ENCODE results near the gene HPCAL1.

Gene HPCAL1

DNA sequence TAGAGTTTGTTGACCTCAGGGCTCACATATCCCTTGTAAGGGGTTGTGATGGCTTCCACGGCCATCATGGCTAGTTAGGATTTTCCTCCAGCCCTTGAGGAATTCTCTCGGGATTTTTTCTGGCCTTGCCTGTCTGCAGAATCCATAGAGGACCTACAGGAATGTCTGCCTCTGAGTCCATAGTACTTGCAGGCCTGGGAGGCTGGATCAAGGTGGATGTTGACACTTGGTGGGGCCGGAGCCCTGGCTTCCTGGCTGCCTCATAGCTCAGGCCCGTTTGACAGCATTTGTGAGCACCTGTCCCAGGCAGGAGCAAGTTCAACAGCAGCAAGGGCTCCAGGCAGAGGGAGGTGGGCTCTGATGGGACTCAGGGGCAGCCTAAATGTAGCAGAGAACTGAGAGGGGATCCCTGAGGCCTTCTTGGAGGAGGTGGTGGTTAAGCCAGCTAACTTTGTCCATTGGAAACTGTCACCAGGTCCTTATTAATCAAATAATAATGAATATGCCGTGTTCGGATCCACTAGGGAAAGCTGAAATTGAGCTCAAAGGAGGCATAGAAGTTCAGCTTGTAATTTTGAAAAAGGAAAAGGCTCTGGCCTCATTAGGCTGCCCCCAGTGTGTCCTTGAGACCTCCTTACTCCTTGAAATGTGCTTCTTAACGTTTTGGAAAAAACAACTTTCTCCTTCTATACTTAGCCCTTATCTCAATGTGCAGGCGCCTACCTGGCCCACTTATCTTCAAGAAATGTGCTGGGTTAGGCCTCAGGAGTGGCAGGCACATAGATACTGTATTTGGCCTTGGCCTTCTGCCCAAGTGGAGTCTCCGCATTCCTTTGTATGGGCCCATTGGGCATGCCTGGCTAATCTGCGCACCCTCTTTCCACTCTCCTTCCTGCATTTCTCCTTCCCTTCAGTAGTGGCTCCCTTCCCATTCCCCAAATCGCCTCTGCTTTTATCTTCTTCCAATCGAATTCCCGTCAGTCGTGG, 66.9 kb downstream of the HPCAL1 start:
- H3K27ac ChIP-seq, result no peak overlapping the region
- DNase-seq (ENCODE audit: low spot score), result no peak
- no peak for TF ChIP-seq CTCF (IDR thresholded peaks at IDR 0.05)
- no peak overlapping the region for H3K4me3 ChIP-seq

DNA sequence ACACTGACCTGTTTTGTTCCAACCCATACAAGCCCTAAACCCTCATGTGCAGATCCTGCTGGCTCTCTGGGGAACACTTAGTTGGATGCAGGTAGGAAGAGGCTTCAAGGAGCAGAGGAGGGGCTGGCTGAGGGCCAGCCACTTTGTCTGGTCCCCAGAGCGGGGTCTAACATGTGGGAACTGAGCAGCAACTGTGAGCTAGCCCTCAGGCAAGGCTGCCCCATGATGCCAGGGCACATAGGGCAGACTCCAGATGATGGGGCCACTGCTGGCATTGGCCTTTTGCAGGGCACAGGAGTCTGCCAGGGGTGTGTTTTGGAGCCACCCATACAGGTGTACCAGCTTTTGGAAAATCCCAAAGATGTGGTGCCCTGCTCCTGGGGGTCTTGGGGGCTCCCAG, 67.7 kb downstream of the HPCAL1 start:
- Histone ChIP-seq H3K4me3 (no peak overlapping the region), H3K27ac (no peak overlapping the region)
- no peak for TF ChIP-seq CTCF (IDR thresholded peaks at IDR 0.05)
- DNase-seq (ENCODE audit: low spot score), result no peak

- TF ChIP-seq CTCF (IDR thresholded peaks at IDR 0.05), result no peak
- Histone ChIP-seq H3K4me3 (no peak overlapping the region), H3K27ac (no peak overlapping the region)
- no peak for DNase-seq (ENCODE audit: low spot score)
Measured at GRCh38 chr2:10370895-10371294, 68.2 kb downstream of the HPCAL1 start.

- no peak for DNase-seq (ENCODE audit: low spot score)
- Histone ChIP-seq H3K27ac (no peak overlapping the region), H3K4me3 (no peak overlapping the region)
- no peak for TF ChIP-seq CTCF (IDR thresholded peaks at IDR 0.05)
Measured at GRCh38 chr2:10371441-10372196, 68.9 kb downstream of the HPCAL1 start.

DNA sequence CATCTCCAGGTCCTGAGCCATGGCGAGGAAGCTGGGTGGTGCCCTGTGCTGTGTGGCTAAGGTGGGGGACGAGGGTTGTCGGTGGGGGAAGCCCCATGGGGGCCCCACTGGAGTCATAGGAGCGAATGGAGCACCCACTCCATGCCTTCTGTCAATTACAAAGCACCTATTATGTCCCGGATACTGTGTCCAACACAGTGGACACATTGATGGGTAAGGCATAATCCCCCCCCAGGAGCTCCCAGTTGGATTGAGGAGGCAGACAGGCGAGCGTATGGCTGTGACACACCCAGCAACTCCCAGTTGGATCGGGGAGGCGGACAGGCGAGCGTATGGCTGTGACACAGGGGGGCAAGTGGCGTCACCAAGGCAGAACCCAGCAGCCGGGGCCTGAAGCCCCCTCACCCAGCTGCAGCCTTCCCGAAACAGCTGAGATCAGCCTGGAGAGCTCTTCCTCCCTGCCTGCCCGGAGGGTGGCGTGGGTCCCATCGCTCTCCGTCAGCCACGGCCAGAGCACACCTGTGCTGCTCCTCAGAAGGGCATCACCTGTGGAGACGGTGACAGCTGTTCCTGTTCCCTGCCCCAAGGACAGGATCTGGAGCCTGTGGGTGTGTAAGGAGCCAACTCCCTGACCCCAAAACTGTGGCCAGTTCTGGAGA, 69.6 kb downstream of the HPCAL1 start:
- Histone ChIP-seq H3K27ac (no peak overlapping the region), H3K4me3 (no peak overlapping the region)
- no peak for TF ChIP-seq CTCF (IDR thresholded peaks at IDR 0.05)
- no peak for DNase-seq (ENCODE audit: low spot score)

DNA sequence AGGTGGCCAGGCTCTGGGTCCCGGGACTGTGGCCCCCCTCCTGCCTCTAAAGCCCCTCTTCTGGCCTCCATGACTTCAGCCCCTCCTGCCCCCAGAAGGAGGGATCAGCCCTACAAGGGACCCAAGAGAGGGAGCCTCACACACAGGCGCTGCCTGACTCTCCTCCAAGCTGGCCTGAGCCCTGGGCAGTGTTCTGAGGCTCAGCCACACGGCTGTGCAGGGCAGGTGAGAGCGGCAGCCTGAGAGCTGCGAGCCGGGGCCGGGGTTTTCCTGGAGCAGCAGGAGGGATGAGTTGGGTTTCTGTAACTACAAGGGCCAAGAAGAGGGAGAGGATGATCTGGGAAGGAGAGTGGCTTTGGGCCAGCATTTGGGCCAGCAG, 70.1 kb downstream of the HPCAL1 start:
- DNase-seq (ENCODE audit: low spot score), result no peak
- TF ChIP-seq CTCF (IDR thresholded peaks at IDR 0.05), result no peak
- H3K27ac ChIP-seq, result no peak overlapping the region

More for the DNA sequence above, 70.1 kb downstream of the HPCAL1 start:
- no peak overlapping the region for H3K4me3 ChIP-seq
